K562 (cell line): ENCODE measurements around the gene CBFA2T3. TPM values are rescaled to one million over a fixed set of nuclear protein-coding genes. Genes with fewer than 3 reads are reported as not detected.

Source experiments
- ATAC-seq: fragments of 200-7000 bp; cut with Tn5 transposase; 3 replicates; pipeline ENCODE4 v1.9.1; 2020; ENCODE audit warnings: moderate library complexity
- BruUV-seq: library from RNA; stranded (reverse); fragments of 400-500 nt; replicated peaks from 2 replicates; lab custom pipeline; 2021; lab: Mats Ljungman, UMichigan
- CTCF ChIA-PET: fragments of 300-600 bp; formaldehyde crosslinking; extraction: SDS; loops from one replicate; lab custom pipeline; 2021; ENCODE audit warnings: low intra/inter-chr PET ratio; lab: Yijun Ruan, JAX
- POLR2A ChIA-PET: fragments of 300-600, 350-650 bp; sonication (Branson Sonifier 250); formaldehyde crosslinking; extraction: SDS; loops from one replicate; lab custom pipeline; 2021; ENCODE audit warnings: antibody characterized with exemption, inconsistent platforms; lab: Yijun Ruan, JAX
- DNase-seq, 4 experiments: peaks; one replicate each; pipeline versions ENCODE4 v3.0.0 to v3.0.0-alpha.2; 2011 to 2018; ENCODE audit warnings: low spot score in 3 of 4, mixed read lengths in 3 of 4; ENCODE audit errors: extremely low read depth in 1 of 4
- FAIRE-seq: peaks from 2 replicates; lab custom pipeline; 2011; peaks lifted over from hg19 to GRCh38; lab: Jason Lieb, UNC
- H2AFZ ChIP-seq: 2 replicates; pipeline ENCODE4 v1.6.0; 2011; ENCODE audit warnings: low read depth, low read length, control low read depth, inconsistent platforms
- H3K27ac ChIP-seq: fragments of 200-600 bp; 3 replicates; pipeline ENCODE4 v1.8.0; 2011; ENCODE audit warnings: low read depth, mild to moderate bottlenecking, control low read depth, inconsistent platforms, low read length, moderate library complexity, mixed read lengths; ENCODE audit errors: extremely low read depth
- H3K27me3 ChIP-seq, 2 experiments: fragments of 300-600 bp in 1 of 2; 2 replicates in 1 of 2; 3 replicates in 1 of 2; pipeline versions ENCODE4 v1.6.0 to v1.8.0; 2011; ENCODE audit warnings: inconsistent platforms in 2 of 2, low read length in 2 of 2, mild to moderate bottlenecking in 1 of 2, mixed read lengths in 1 of 2, moderate library complexity in 1 of 2; ENCODE audit not compliant: control insufficient read depth in 2 of 2, insufficient read depth in 2 of 2
- H3K36me3 ChIP-seq: fragments of 300-600 bp; 3 replicates; pipeline ENCODE4 v1.8.0; 2011; ENCODE audit warnings: mild to moderate bottlenecking, low read length, inconsistent platforms; ENCODE audit not compliant: control insufficient read depth, insufficient read depth
- H3K4me1 ChIP-seq, 2 experiments: fragments of 200-600 bp in 1 of 2; replicated peaks in 1 of 2; 2 replicates in 1 of 2; 3 replicates in 1 of 2; pipeline versions ENCODE4 v1.5.1 to v1.8.0; 2011; ENCODE audit warnings: inconsistent platforms in 2 of 2, low read length in 2 of 2, mild to moderate bottlenecking in 1 of 2, mixed read lengths in 1 of 2, moderate library complexity in 1 of 2; ENCODE audit not compliant: control insufficient read depth in 2 of 2, insufficient read depth in 2 of 2
- H3K4me2 ChIP-seq: 2 replicates; pipeline ENCODE4 v1.6.1; 2011; ENCODE audit warnings: low read length, control low read depth, inconsistent platforms, mixed read lengths; ENCODE audit not compliant: insufficient read depth
- H3K4me3 ChIP-seq: fragments of 200-600 bp; sonication (generic), shearing (Covaris generic); 2 replicates; pipeline ENCODE4 v1.5.1; 2016; ENCODE audit warnings: control low read depth, inconsistent platforms
- H3K79me2 ChIP-seq: fragments of 200-600 bp; 3 replicates; pipeline ENCODE4 v1.8.0; 2011; ENCODE audit warnings: low read length, inconsistent platforms; ENCODE audit not compliant: control insufficient read depth, insufficient read depth
- H3K9ac ChIP-seq, 2 experiments: 2 replicates each; pipeline versions ENCODE4 v1.6.0 to v1.6.1; 2011; ENCODE audit warnings: low read depth in 2 of 2, low read length in 2 of 2, control low read depth in 1 of 2, inconsistent platforms in 1 of 2, mild to moderate bottlenecking in 1 of 2, mixed read lengths in 1 of 2; ENCODE audit not compliant: insufficient read depth in 1 of 2
- H3K9me1 ChIP-seq: one replicate; pipeline ENCODE4 v1.6.0; 2011; ENCODE audit warnings: inconsistent platforms, mild to moderate bottlenecking, low read length, moderate library complexity; ENCODE audit not compliant: control insufficient read depth, insufficient read depth
- H3K9me3 ChIP-seq: replicated peaks from 2 replicates; pipeline ENCODE4 v1.5.1; 2011; ENCODE audit warnings: low read depth, low read length, inconsistent platforms; ENCODE audit not compliant: control insufficient read depth, insufficient read depth
- H4K20me1 ChIP-seq: replicated peaks from 2 replicates; pipeline ENCODE4 v1.6.1; 2011; ENCODE audit warnings: low read length, inconsistent platforms, mixed read lengths; ENCODE audit not compliant: control insufficient read depth, insufficient read depth
- HDAC8 ChIP-seq: fragments of 450-650 bp; IDR thresholded peaks from 2 replicates; pipeline ENCODE4 v1.6.1; 2016; ENCODE audit warnings: mild to moderate bottlenecking, missing genetic modification characterization, moderate library complexity, missing compliant biosample characterization
- MCM5 ChIP-seq: fragments of 450-650 bp; IDR thresholded peaks from 2 replicates; pipeline ENCODE4 v1.6.1; 2016; ENCODE audit warnings: low read depth
- MEF2A ChIP-seq: IDR thresholded peaks from 2 replicates; pipeline ENCODE4 v1.6.1; 2011; ENCODE audit warnings: low read depth, mild to moderate bottlenecking, low read length, moderate library complexity; ENCODE audit not compliant: control insufficient read depth
- NFE2L1 ChIP-seq: fragments of 450-650 bp; IDR thresholded peaks from 2 replicates; pipeline ENCODE4 v1.6.1; 2016; ENCODE audit warnings: missing genetic modification characterization, low read depth, mild to moderate bottlenecking, missing compliant biosample characterization, moderate library complexity, borderline replicate concordance
- POLR2A ChIP-seq: fragments of 450-650 bp; conservative IDR thresholded peaks from 2 replicates; pipeline ENCODE4 v1.6.1; 2016
- RFX1 ChIP-seq: fragments of 450-650 bp; IDR thresholded peaks from 2 replicates; pipeline ENCODE4 v1.6.1; 2016; ENCODE audit warnings: mild to moderate bottlenecking, moderate library complexity
- STAT5A ChIP-seq: IDR thresholded peaks from 2 replicates; pipeline ENCODE4 v1.6.1; 2012; ENCODE audit warnings: low read length, inconsistent platforms, borderline replicate concordance
- TAF15 ChIP-seq: fragments of 200-400 bp; formaldehyde crosslinking; IDR thresholded peaks from 2 replicates; pipeline ENCODE4 v1.6.1; 2017; ENCODE audit warnings: mild to moderate bottlenecking, low read depth, low read length, moderate library complexity
- TBL1XR1 ChIP-seq, 2 experiments: IDR thresholded peaks; 2 replicates each; pipeline ENCODE4 v1.6.1; 2012; ENCODE audit warnings: improper control_type of control experiment in 2 of 2, low read length in 2 of 2, mild to moderate bottlenecking in 1 of 2
- TEAD2 ChIP-seq: fragments of 450-650 bp; IDR thresholded peaks from 2 replicates; pipeline ENCODE4 v1.6.1; 2016; ENCODE audit warnings: missing genetic modification characterization, control low read depth, missing compliant biosample characterization
- ZBTB1 ChIP-seq: sonication (generic); formaldehyde crosslinking; IDR thresholded peaks from 2 replicates; pipeline ENCODE4 v1.8.1; 2023; ENCODE audit warnings: missing genetic modification reagents, low read depth, mild to moderate bottlenecking, borderline replicate concordance
- WGBS: fragments of 100-300 bp; shearing (Covaris generic); methylation state at CpG from one replicate; pipeline ENCODE4 v1.1.6; 2016; ENCODE audit warnings: low coverage, mixed read lengths; ENCODE audit not compliant: insufficient coverage; ENCODE audit errors: missing lambda C conversion rate; 5-methylcytosine and 5-hydroxymethylcytosine counted together
- in situ Hi-C: fragments of 300-500 bp; cut with MboI; formaldehyde crosslinking; loops from 4 replicates; pipeline ENCODE4 v1.15.0; 2018; ENCODE audit warnings: inconsistent platforms, mixed read lengths
- intact Hi-C: fragments of 100-400 bp; cut with micrococcal nuclease; formaldehyde crosslinking; loops from 2 replicates; pipeline ENCODE4 v1.14.2; 2022
- polyA plus RNA-seq, 8 experiments: library from polyadenylated mRNA; depleted of rRNA in 4 of 8; stranded (reverse) in 5 of 8; unstranded in 3 of 8; fragments of >200 nt; fragmentation: Nextera tagmentation in 2 of 8; fragmentation: Illumina TruSeq in 1 of 8; extraction: Ambion mirVana in 2 of 8; extraction: Trizol in 1 of 8; gene quantifications; 2 replicates each; pipeline versions ENCODE4 v1.2.1 to v1.2.3, GENCODE V29; 2011 to 2014; ENCODE audit warnings: inconsistent platforms in 1 of 8, missing spikeins in 1 of 8
- total RNA-seq, 7 experiments: library from RNA; depleted of rRNA in 6 of 7; stranded (reverse); fragments of >200 nt in 6 of 7; fragmentation: Illumina TruSeq in 2 of 7; extraction: Trizol in 2 of 7; gene quantifications; 2 replicates each; pipeline versions ENCODE4 v1.2.1 to v1.2.3, GENCODE V29; 2011 to 2021; ENCODE audit warnings: low replicate concordance in 1 of 7
- TF ChIP-seq, protein P1 (sequence below): fragments of 200-400 bp; formaldehyde crosslinking; IDR thresholded peaks from 2 replicates; pipeline ENCODE4 v1.6.1; 2017; ENCODE audit warnings: mild to moderate bottlenecking, low read depth, low read length, moderate library complexity
- TF ChIP-seq, protein P2 (sequence below): fragments of 450-650 bp; IDR thresholded peaks from 2 replicates; pipeline ENCODE4 v1.6.1; 2017; ENCODE audit warnings: antibody characterized with exemption
- TF ChIP-seq, protein P3 (sequence below): sonication (generic); formaldehyde crosslinking; IDR thresholded peaks from 2 replicates; pipeline ENCODE4 v1.8.0; 2022; ENCODE audit warnings: mild to moderate bottlenecking, missing genetic modification reagents

Gene CBFA2T3
- total and polyA plus RNA-seq, 9 of the 15 experiments (the other 6 are each of a cell fraction or from before 2014, with no cell fraction given), result 2.3 to 145 (median 6.7) TPM

GRCh38 chr16:88863426-88863825 lies 113.6 kb downstream of the CBFA2T3 start:
- no peak for FAIRE-seq
- Histone ChIP-seq H3K36me3 (peaks cover 37% of the 10 kb centered on the region; the same call in 2 of the 3 replicates), H3K4me3 (no peak overlapping the region), H3K9me1 (no peaks in the 10 kb centered on the region), H3K9me3 (no peaks in the 10 kb centered on the region), H3K4me2 (no peak overlapping the region), H3K4me1 (peaks cover 0 to 58% of the 10 kb centered on the region in 2 experiments; a peak in 2 of 5 replicates), H3K27me3 (no peaks in the 10 kb centered on the region), H3K9ac (peak overlapping the region in 1 of 2 experiments; percentile 64; a peak in 1 of 4 replicates), H2AFZ (no peak overlapping the region), H3K79me2 (peaks cover 2% of the 10 kb centered on the region; the same call in 2 of the 3 replicates), H3K27ac (no peak overlapping the region), H4K20me1 (0 out of 2 replicates have a peak, but pooled peaks cover 4% of the 10 kb centered on the region)
- no peak for TF ChIP-seq TAF15
- no peak for TF ChIP-seq POLR2A
- no peak for TF ChIP-seq STAT5A
- TF ChIP-seq RFX1, result no peak
- TF ChIP-seq, protein P1, sequence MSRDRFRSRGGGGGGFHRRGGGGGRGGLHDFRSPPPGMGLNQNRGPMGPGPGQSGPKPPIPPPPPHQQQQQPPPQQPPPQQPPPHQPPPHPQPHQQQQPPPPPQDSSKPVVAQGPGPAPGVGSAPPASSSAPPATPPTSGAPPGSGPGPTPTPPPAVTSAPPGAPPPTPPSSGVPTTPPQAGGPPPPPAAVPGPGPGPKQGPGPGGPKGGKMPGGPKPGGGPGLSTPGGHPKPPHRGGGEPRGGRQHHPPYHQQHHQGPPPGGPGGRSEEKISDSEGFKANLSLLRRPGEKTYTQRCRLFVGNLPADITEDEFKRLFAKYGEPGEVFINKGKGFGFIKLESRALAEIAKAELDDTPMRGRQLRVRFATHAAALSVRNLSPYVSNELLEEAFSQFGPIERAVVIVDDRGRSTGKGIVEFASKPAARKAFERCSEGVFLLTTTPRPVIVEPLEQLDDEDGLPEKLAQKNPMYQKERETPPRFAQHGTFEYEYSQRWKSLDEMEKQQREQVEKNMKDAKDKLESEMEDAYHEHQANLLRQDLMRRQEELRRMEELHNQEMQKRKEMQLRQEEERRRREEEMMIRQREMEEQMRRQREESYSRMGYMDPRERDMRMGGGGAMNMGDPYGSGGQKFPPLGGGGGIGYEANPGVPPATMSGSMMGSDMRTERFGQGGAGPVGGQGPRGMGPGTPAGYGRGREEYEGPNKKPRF, result no peak
- no peak for TF ChIP-seq ZBTB1 (CRISPR knock-in tag)
- TF ChIP-seq TBL1XR1 (IDR thresholded peaks at IDR 0.05; ENCODE audit: low read length in 2 of 2), result no peak
- TF ChIP-seq MEF2A, result no peak
- TF ChIP-seq HDAC8, result no peak
- TF ChIP-seq NFE2L1 (tag), result no peak
- no peak for TF ChIP-seq TEAD2 (tag)
- TF ChIP-seq MCM5, result no peak
- TF ChIP-seq, protein P2, sequence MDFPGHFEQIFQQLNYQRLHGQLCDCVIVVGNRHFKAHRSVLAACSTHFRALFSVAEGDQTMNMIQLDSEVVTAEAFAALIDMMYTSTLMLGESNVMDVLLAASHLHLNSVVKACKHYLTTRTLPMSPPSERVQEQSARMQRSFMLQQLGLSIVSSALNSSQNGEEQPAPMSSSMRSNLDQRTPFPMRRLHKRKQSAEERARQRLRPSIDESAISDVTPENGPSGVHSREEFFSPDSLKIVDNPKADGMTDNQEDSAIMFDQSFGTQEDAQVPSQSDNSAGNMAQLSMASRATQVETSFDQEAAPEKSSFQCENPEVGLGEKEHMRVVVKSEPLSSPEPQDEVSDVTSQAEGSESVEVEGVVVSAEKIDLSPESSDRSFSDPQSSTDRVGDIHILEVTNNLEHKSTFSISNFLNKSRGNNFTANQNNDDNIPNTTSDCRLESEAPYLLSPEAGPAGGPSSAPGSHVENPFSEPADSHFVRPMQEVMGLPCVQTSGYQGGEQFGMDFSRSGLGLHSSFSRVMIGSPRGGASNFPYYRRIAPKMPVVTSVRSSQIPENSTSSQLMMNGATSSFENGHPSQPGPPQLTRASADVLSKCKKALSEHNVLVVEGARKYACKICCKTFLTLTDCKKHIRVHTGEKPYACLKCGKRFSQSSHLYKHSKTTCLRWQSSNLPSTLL, result no peak
- TF ChIP-seq, protein P3, sequence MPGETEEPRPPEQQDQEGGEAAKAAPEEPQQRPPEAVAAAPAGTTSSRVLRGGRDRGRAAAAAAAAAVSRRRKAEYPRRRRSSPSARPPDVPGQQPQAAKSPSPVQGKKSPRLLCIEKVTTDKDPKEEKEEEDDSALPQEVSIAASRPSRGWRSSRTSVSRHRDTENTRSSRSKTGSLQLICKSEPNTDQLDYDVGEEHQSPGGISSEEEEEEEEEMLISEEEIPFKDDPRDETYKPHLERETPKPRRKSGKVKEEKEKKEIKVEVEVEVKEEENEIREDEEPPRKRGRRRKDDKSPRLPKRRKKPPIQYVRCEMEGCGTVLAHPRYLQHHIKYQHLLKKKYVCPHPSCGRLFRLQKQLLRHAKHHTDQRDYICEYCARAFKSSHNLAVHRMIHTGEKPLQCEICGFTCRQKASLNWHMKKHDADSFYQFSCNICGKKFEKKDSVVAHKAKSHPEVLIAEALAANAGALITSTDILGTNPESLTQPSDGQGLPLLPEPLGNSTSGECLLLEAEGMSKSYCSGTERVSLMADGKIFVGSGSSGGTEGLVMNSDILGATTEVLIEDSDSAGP, result no peak
- in situ Hi-C loops, result no loop called here
- ChIA-PET CTCF (no interaction called here), POLR2A (no interaction called here)
- BruUV-seq, result no TSS peak
- ATAC-seq, result no peak
- 79% methylated on average over 9 of the region's 13 CpGs for WGBS
- intact Hi-C loops, result no loop called here
- DNase-seq, result no peak
